Panc1 (cell line): ENCODE measurements around the gene SEC61A2.

Source experiments
- POLR2AphosphoS5 ChIP-seq: IDR thresholded peaks from 2 replicates; pipeline ENCODE4 v1.6.1; 2012; ENCODE audit warnings: mild to moderate bottlenecking, low read depth, low read length, moderate library complexity
- SIN3A ChIP-seq: IDR thresholded peaks from 2 replicates; pipeline ENCODE4 v1.6.1; 2012; ENCODE audit warnings: low read depth, mild to moderate bottlenecking, low read length, moderate library complexity, borderline replicate concordance; ENCODE audit not compliant: insufficient read depth
- TF ChIP-seq, protein P1 (sequence below): fragments of 450-650 bp; IDR thresholded peaks from 2 replicates; pipeline ENCODE4 v1.5.1; 2017; ENCODE audit warnings: mild to moderate bottlenecking

GRCh38 chr10:12187321-12187905 lies 57.9 kb downstream of the SEC61A2 start:
- TF ChIP-seq, protein P1, sequence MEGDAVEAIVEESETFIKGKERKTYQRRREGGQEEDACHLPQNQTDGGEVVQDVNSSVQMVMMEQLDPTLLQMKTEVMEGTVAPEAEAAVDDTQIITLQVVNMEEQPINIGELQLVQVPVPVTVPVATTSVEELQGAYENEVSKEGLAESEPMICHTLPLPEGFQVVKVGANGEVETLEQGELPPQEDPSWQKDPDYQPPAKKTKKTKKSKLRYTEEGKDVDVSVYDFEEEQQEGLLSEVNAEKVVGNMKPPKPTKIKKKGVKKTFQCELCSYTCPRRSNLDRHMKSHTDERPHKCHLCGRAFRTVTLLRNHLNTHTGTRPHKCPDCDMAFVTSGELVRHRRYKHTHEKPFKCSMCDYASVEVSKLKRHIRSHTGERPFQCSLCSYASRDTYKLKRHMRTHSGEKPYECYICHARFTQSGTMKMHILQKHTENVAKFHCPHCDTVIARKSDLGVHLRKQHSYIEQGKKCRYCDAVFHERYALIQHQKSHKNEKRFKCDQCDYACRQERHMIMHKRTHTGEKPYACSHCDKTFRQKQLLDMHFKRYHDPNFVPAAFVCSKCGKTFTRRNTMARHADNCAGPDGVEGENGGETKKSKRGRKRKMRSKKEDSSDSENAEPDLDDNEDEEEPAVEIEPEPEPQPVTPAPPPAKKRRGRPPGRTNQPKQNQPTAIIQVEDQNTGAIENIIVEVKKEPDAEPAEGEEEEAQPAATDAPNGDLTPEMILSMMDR = no peak
- TF ChIP-seq POLR2AphosphoS5 (no peak), SIN3A (no peak)
